ENCODE measurements around the gene TMEM81. TPM values are rescaled to one million over a fixed set of nuclear protein-coding genes. Genes with fewer than 3 reads are reported as not detected.

TMEM81 gene
- total RNA-seq, 1 donor from 2014 or later: 3.0 TPM

- no peak for TF ChIP-seq CTCF (conservative IDR thresholded peaks at IDR 0.05; ENCODE audit: low read depth, low read length)
- H3K4me3 ChIP-seq (ENCODE audit: low read depth, low read length): no peak overlapping the region
- DNase-seq (ENCODE audit: low read depth): no peak
Measured at GRCh38 chr1:205102404-205102803, 18.1 kb upstream of the TMEM81 start.

- DNase-seq (ENCODE audit: low read depth): no peak
- H3K4me3 ChIP-seq (ENCODE audit: low read depth, low read length): no peak overlapping the region
- no peak for TF ChIP-seq CTCF (conservative IDR thresholded peaks at IDR 0.05; ENCODE audit: low read depth, low read length)
Measured at GRCh38 chr1:205098242-205098641, 14.0 kb upstream of the TMEM81 start.

- no peak overlapping the region for H3K4me3 ChIP-seq (ENCODE audit: low read depth, low read length)
- no peak for DNase-seq (ENCODE audit: low read depth)
- TF ChIP-seq CTCF (conservative IDR thresholded peaks at IDR 0.05; ENCODE audit: low read depth, low read length): no peak
Measured at GRCh38 chr1:205095422-205095821, 11.2 kb upstream of the TMEM81 start.

GRCh38 chr1:205091043-205091740, 6.9 kb upstream of the TMEM81 start:
- TF ChIP-seq CTCF (conservative IDR thresholded peaks at IDR 0.05; ENCODE audit: low read depth, low read length): no peak
- no peak overlapping the region for H3K4me3 ChIP-seq (ENCODE audit: low read depth, low read length)
- DNase-seq (ENCODE audit: low read depth): no peak

GRCh38 chr1:205088341-205088740, 4.1 kb upstream of the TMEM81 start:
- DNase-seq (ENCODE audit: low read depth): no peak
- no peak for TF ChIP-seq CTCF (conservative IDR thresholded peaks at IDR 0.05; ENCODE audit: low read depth, low read length)

GRCh38 chr1:205082431-205082830, 1.8 kb downstream of the TMEM81 start:
- no peak for DNase-seq (ENCODE audit: low read depth)
- no peak for TF ChIP-seq CTCF (conservative IDR thresholded peaks at IDR 0.05; ENCODE audit: low read depth, low read length)
- H3K4me3 ChIP-seq (ENCODE audit: low read depth, low read length): no peak overlapping the region

More at GRCh38 chr1:205088341-205088740, 4.1 kb upstream of the TMEM81 start:
- H3K4me3 ChIP-seq (ENCODE audit: low read depth, low read length): no peak overlapping the region

- DNase-seq (ENCODE audit: low read depth): no peak
- no peak for TF ChIP-seq CTCF (conservative IDR thresholded peaks at IDR 0.05; ENCODE audit: low read depth, low read length)
- H3K4me3 ChIP-seq (ENCODE audit: low read depth, low read length): no peak overlapping the region
Measured at GRCh38 chr1:205077934-205078311, 6.3 kb downstream of the TMEM81 start.

Data from epithelial cell of proximal tubule (primary cell).